Measurements from ENCODE around the gene INAVA. TPM values are rescaled to one million over a fixed set of nuclear protein-coding genes. Genes with fewer than 3 reads are reported as not detected.
"Not testable (repeated sequence)": the region's sequence is repeated elsewhere in the genome, so short reads cannot be mapped to it uniquely, and the experiment has no call there.

The INAVA gene
- total RNA-seq, 2 donors from 2014 or later, result 0.25 to 0.39 TPM

- Mint-ChIP-seq H3K36me3 (ENCODE audit: low read depth) (no peaks in the 10 kb centered on the region), H3K27me3 (peaks cover 11% of the 10 kb centered on the region), H3K4me3 (no peak overlapping the region), H3K4me1 (peaks cover 3% of the 10 kb centered on the region), H3K27ac (no peak overlapping the region)
- DNase-seq (no peak), ATAC-seq (no peak)
- H3K9me3 ChIP-seq (ENCODE audit: control insufficient read depth, low read length, poor library complexity, severe bottlenecking), result no peaks in the 10 kb centered on the region
Measured at GRCh38 chr1:200923601-200924000, 28.9 kb downstream of the INAVA start.

- no peak for DNase-seq
- no peak overlapping the region for H3K27ac Mint-ChIP-seq
- H3K4me3 Mint-ChIP-seq, result no peak overlapping the region
- peaks cover 11% of the 10 kb centered on the region for H3K27me3 Mint-ChIP-seq
- no peaks in the 10 kb centered on the region for H3K9me3 ChIP-seq (ENCODE audit: control insufficient read depth, low read length, poor library complexity, severe bottlenecking)
- peak; percentile 60 for ATAC-seq
- no peaks in the 10 kb centered on the region for H3K36me3 Mint-ChIP-seq (ENCODE audit: low read depth)
- peaks cover 10% of the 10 kb centered on the region for H3K4me1 Mint-ChIP-seq
Measured at GRCh38 chr1:200925831-200926230, 31.1 kb downstream of the INAVA start.

- DNase-seq, result no peak
- ATAC-seq, result no peak
- no peak overlapping the region for H3K27ac Mint-ChIP-seq
- peaks cover 10% of the 10 kb centered on the region for H3K4me1 Mint-ChIP-seq
- no peaks in the 10 kb centered on the region for H3K27me3 Mint-ChIP-seq
- no peaks in the 10 kb centered on the region for H3K9me3 ChIP-seq (ENCODE audit: control insufficient read depth, low read length, poor library complexity, severe bottlenecking)
- H3K36me3 Mint-ChIP-seq (ENCODE audit: low read depth), result peaks cover 2% of the 10 kb centered on the region
- H3K4me3 Mint-ChIP-seq, result no peak overlapping the region
Measured at GRCh38 chr1:200929530-200930278, 35.0 kb downstream of the INAVA start.

GRCh38 chr1:200930285-200930684 is 35.6 kb downstream of the INAVA start:
- DNase-seq, ATAC-seq, H3K27ac Mint-ChIP-seq: not testable (repeated sequence)

GRCh38 chr1:200931776-200932175 is 37.1 kb downstream of the INAVA start:
- no peaks in the 10 kb centered on the region for H3K9me3 ChIP-seq (ENCODE audit: control insufficient read depth, low read length, poor library complexity, severe bottlenecking)
- Mint-ChIP-seq H3K4me1 (peaks cover 8% of the 10 kb centered on the region), H3K27ac (no peak overlapping the region), H3K36me3 (ENCODE audit: low read depth) (peaks cover 2% of the 10 kb centered on the region), H3K27me3 (peaks cover 5% of the 10 kb centered on the region), H3K4me3 (no peak overlapping the region)
- no peak for DNase-seq
- ATAC-seq, result no peak

More at GRCh38 chr1:200930285-200930684, 35.6 kb downstream of the INAVA start:
- H3K4me3 Mint-ChIP-seq; H3K36me3 Mint-ChIP-seq (ENCODE audit: low read depth); H3K9me3 ChIP-seq (ENCODE audit: control insufficient read depth, low read length, poor library complexity, severe bottlenecking); H3K4me1 Mint-ChIP-seq; H3K27me3 Mint-ChIP-seq: not testable (repeated sequence)

- Mint-ChIP-seq H3K27me3 (peaks cover 5% of the 10 kb centered on the region), H3K27ac (no peak overlapping the region), H3K36me3 (ENCODE audit: low read depth) (peaks cover 2% of the 10 kb centered on the region), H3K4me3 (no peak overlapping the region), H3K4me1 (peaks cover under 1% of the 10 kb centered on the region)
- no peaks in the 10 kb centered on the region for H3K9me3 ChIP-seq (ENCODE audit: control insufficient read depth, low read length, poor library complexity, severe bottlenecking)
- ATAC-seq, result no peak
- DNase-seq, result no peak
Measured at GRCh38 chr1:200934676-200935245, 40.1 kb downstream of the INAVA start.

GRCh38 chr1:200935286-200935962 is 40.7 kb downstream of the INAVA start:
- not testable (repeated sequence) for H3K36me3 Mint-ChIP-seq (ENCODE audit: low read depth); ATAC-seq; DNase-seq; H3K27ac Mint-ChIP-seq; H3K27me3 Mint-ChIP-seq; H3K4me3 Mint-ChIP-seq; H3K4me1 Mint-ChIP-seq; H3K9me3 ChIP-seq (ENCODE audit: control insufficient read depth, low read length, poor library complexity, severe bottlenecking)

- no peak for DNase-seq
- Mint-ChIP-seq H3K36me3 (ENCODE audit: low read depth) (no peaks in the 10 kb centered on the region), H3K27ac (no peak overlapping the region), H3K4me3 (no peak overlapping the region), H3K4me1 (no peaks in the 10 kb centered on the region), H3K27me3 (peaks cover 5% of the 10 kb centered on the region)
- H3K9me3 ChIP-seq (ENCODE audit: control insufficient read depth, low read length, poor library complexity, severe bottlenecking), result no peaks in the 10 kb centered on the region
- ATAC-seq, result peak; percentile 54
Measured at GRCh38 chr1:200938955-200939354, 44.3 kb downstream of the INAVA start.

GRCh38 chr1:200945111-200945510 is 50.4 kb downstream of the INAVA start:
- no peaks in the 10 kb centered on the region for H3K27me3 Mint-ChIP-seq
- no peak overlapping the region for H3K4me3 Mint-ChIP-seq
- no peak for ATAC-seq
- H3K27ac Mint-ChIP-seq, result no peak overlapping the region
- H3K9me3 ChIP-seq (ENCODE audit: control insufficient read depth, low read length, poor library complexity, severe bottlenecking), result no peaks in the 10 kb centered on the region
- H3K36me3 Mint-ChIP-seq (ENCODE audit: low read depth), result peaks cover 4% of the 10 kb centered on the region
- H3K4me1 Mint-ChIP-seq, result no peaks in the 10 kb centered on the region
- no peak for DNase-seq

GRCh38 chr1:200947059-200947566 is 52.4 kb downstream of the INAVA start:
- ATAC-seq (no peak), DNase-seq (no peak)
- H3K4me3 Mint-ChIP-seq, result no peak overlapping the region
- peaks cover 4% of the 10 kb centered on the region for H3K36me3 Mint-ChIP-seq (ENCODE audit: low read depth)
- no peak overlapping the region for H3K27ac Mint-ChIP-seq
- no peaks in the 10 kb centered on the region for H3K4me1 Mint-ChIP-seq
- no peaks in the 10 kb centered on the region for H3K27me3 Mint-ChIP-seq
- no peaks in the 10 kb centered on the region for H3K9me3 ChIP-seq (ENCODE audit: control insufficient read depth, low read length, poor library complexity, severe bottlenecking)

GRCh38 chr1:200949626-200950025 is 54.9 kb downstream of the INAVA start:
- no peaks in the 10 kb centered on the region for H3K9me3 ChIP-seq (ENCODE audit: control insufficient read depth, low read length, poor library complexity, severe bottlenecking)
- Mint-ChIP-seq H3K4me1 (no peaks in the 10 kb centered on the region), H3K27ac (no peak overlapping the region), H3K36me3 (ENCODE audit: low read depth) (peaks cover 6% of the 10 kb centered on the region), H3K27me3 (peaks cover 6% of the 10 kb centered on the region), H3K4me3 (no peak overlapping the region)
- ATAC-seq (no peak), DNase-seq (no peak)

GRCh38 chr1:200951016-200951415 is 56.3 kb downstream of the INAVA start:
- H3K4me1 Mint-ChIP-seq, result peaks cover 2% of the 10 kb centered on the region
- ATAC-seq (no peak), DNase-seq (no peak)
- H3K36me3 Mint-ChIP-seq (ENCODE audit: low read depth), result peaks cover 8% of the 10 kb centered on the region
- H3K27ac Mint-ChIP-seq, result no peak overlapping the region
- H3K9me3 ChIP-seq (ENCODE audit: control insufficient read depth, low read length, poor library complexity, severe bottlenecking), result no peaks in the 10 kb centered on the region
- no peak overlapping the region for H3K4me3 Mint-ChIP-seq
- H3K27me3 Mint-ChIP-seq, result peaks cover 6% of the 10 kb centered on the region

- ATAC-seq (no peak), DNase-seq (no peak)
- peaks cover 2% of the 10 kb centered on the region for H3K4me1 Mint-ChIP-seq
- H3K27ac Mint-ChIP-seq, result no peak overlapping the region
- no peaks in the 10 kb centered on the region for H3K9me3 ChIP-seq (ENCODE audit: control insufficient read depth, low read length, poor library complexity, severe bottlenecking)
- H3K27me3 Mint-ChIP-seq, result peaks cover 6% of the 10 kb centered on the region
- no peak overlapping the region for H3K4me3 Mint-ChIP-seq
- peaks cover 4% of the 10 kb centered on the region for H3K36me3 Mint-ChIP-seq (ENCODE audit: low read depth)
Measured at GRCh38 chr1:200954434-200954833, 59.7 kb downstream of the INAVA start.
